Lung (tissue), 12 donors: Measurements from ENCODE around the gene CHST11. TPM values are rescaled to one million over a fixed set of nuclear protein-coding genes. Genes with fewer than 3 reads are reported as not detected.

ENCODE experiments used
- ATAC-seq: fragments of 200-7000 bp; cut with Tn5 transposase; one replicate; pipeline ENCODE4 v1.9.1; 2020; ENCODE audit warnings: moderate number of reproducible peaks; ENCODE audit not compliant: insufficient read depth, low FRiP score
- DNase-seq, 3 donors: peaks; one replicate each; pipeline ENCODE4 v3.0.0-alpha.2; 2013 to 2017
- H3K27ac ChIP-seq, 2 donors: one replicate each; pipeline ENCODE4 v1.5.1; 2013; ENCODE audit warnings: mild to moderate bottlenecking in 2 of 2, moderate library complexity in 2 of 2, control low read depth in 1 of 2, inconsistent platforms in 1 of 2, low read depth in 1 of 2, low read length in 1 of 2
- H3K27me3 ChIP-seq, 3 donors: one replicate each; pipeline ENCODE4 v1.5.1; 2013; ENCODE audit warnings: low read length in 2 of 3; ENCODE audit not compliant: control insufficient read depth in 3 of 3, insufficient read depth in 3 of 3
- H3K36me3 ChIP-seq, 4 donors: one replicate each; pipeline ENCODE4 v1.5.1; 2013; ENCODE audit warnings: low read length in 4 of 4, mild to moderate bottlenecking in 1 of 4, moderate library complexity in 1 of 4; ENCODE audit not compliant: control insufficient read depth in 4 of 4, insufficient read depth in 4 of 4
- H3K4me1 ChIP-seq, 5 donors: one replicate each; pipeline ENCODE4 v1.5.1; 2013; ENCODE audit warnings: low read length in 5 of 5, mild to moderate bottlenecking in 2 of 5, moderate library complexity in 1 of 5; ENCODE audit not compliant: control insufficient read depth in 5 of 5, insufficient read depth in 5 of 5
- H3K4me3 ChIP-seq: one replicate; pipeline ENCODE4 v1.5.1; 2013; ENCODE audit warnings: mild to moderate bottlenecking, control low read depth, moderate library complexity
- H3K9ac ChIP-seq, 2 donors: one replicate each; pipeline ENCODE4 v1.5.1; 2013; ENCODE audit warnings: low read length in 2 of 2, control low read depth in 1 of 2; ENCODE audit not compliant: insufficient read depth in 1 of 2
- H3K9me3 ChIP-seq, 4 donors: one replicate each; pipeline ENCODE4 v1.5.1; 2013; ENCODE audit warnings: low read length in 3 of 4, mild to moderate bottlenecking in 1 of 4, moderate library complexity in 1 of 4; ENCODE audit not compliant: control insufficient read depth in 4 of 4, insufficient read depth in 3 of 4
- WGBS, 2 donors: extraction: QIAGEN DNeasy Blood & Tissue Kit; methylation state at CpG; one replicate each; pipeline ENCODE4 v1.1.7; 2013; 5-methylcytosine and 5-hydroxymethylcytosine counted together
- polyA plus RNA-seq, 2 donors: library from polyadenylated mRNA; stranded (reverse); fragments of 200-250 nt; gene quantifications; one replicate each; pipeline ENCODE4 v1.2.1, GENCODE V29; 2013
- total RNA-seq, 2 donors: library from RNA; depleted of rRNA in 1 of 2; stranded (reverse); fragments of >200 nt in 1 of 2; gene quantifications; one replicate each; pipeline ENCODE4 v1.2.1, GENCODE V29; 2014 to 2021
- TF ChIP-seq, protein P1 (sequence below): IDR thresholded peaks from 2 replicates; pipeline ENCODE4 v1.5.1; 2012; ENCODE audit warnings: mild to moderate bottlenecking; ENCODE audit errors: control extremely low read depth, extremely low read depth
- donor health status: control.
- donor health status: control.
- donor health status: Bipolar disorder and iron deficiency.
- donor health status: healthy.
- donor health status: DM: yes; HTN: yes; CAD: no.

Gene CHST11
- total and polyA plus RNA-seq, 4 donors = 9.0 to 63.2 (median 27.7) TPM

DNA sequence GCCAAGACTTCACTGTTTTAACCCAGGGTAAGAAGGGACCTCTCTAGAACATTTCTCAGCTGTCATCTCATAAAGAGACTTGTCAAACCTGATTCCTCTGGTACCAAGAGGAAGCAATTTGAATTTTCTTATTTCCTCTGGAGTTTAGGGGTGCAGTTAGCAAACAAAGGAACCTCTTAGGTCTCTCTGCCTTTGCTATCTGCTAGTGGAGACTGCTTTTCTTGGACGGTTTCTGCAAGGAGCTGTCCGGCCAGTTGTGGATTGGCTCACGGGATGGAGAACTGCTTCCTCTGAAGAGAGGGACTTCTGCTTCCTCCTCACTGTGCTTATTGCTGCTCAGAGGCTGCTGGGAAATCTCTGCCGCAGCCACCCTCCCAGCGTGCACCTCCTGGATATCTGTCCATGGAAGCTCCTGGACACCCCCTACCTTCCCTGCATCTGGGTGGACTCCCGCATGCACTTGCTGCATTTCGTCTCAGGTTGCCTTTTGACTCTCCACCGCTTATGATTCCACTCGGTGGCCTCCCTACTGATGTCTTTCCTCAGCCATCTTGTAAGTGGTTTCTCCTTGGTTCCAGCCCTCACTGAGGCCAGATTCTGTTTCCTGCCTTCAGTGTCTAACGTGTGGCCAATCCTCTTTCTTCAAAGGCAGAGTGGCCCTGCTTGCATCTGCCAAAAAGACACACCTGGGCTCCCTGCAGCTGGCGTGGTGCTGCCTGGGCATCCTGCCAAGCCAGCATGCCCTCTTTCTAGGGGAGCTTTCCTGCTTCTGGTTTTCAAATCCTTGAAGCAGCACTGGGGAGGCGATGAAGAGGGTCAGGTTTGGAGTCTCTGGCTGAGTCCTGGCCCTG lies 187.3 kb downstream of the CHST11 start:
- 32 to 56% methylated on average over 12 of the region's 12 CpGs for WGBS, 2 donors
- no peaks in the 10 kb centered on the region for H3K9me3 ChIP-seq
- H3K4me3 ChIP-seq = no peak overlapping the region
- H3K9ac ChIP-seq = no peak overlapping the region
- DNase-seq = peak in 1 of 3 donors; percentile 24
- H3K27ac ChIP-seq = peak overlapping the region in 1 of 2 donors; percentile 71
- peaks cover 0 to 3% (median 0%) of the 10 kb centered on the region in 4 donors for H3K36me3 ChIP-seq
- ATAC-seq = peak; percentile 65
- H3K27me3 ChIP-seq = no peaks in the 10 kb centered on the region
- peaks cover 0 to 15% (median 3%) of the 10 kb centered on the region in 5 donors for H3K4me1 ChIP-seq
- TF ChIP-seq, protein P1, sequence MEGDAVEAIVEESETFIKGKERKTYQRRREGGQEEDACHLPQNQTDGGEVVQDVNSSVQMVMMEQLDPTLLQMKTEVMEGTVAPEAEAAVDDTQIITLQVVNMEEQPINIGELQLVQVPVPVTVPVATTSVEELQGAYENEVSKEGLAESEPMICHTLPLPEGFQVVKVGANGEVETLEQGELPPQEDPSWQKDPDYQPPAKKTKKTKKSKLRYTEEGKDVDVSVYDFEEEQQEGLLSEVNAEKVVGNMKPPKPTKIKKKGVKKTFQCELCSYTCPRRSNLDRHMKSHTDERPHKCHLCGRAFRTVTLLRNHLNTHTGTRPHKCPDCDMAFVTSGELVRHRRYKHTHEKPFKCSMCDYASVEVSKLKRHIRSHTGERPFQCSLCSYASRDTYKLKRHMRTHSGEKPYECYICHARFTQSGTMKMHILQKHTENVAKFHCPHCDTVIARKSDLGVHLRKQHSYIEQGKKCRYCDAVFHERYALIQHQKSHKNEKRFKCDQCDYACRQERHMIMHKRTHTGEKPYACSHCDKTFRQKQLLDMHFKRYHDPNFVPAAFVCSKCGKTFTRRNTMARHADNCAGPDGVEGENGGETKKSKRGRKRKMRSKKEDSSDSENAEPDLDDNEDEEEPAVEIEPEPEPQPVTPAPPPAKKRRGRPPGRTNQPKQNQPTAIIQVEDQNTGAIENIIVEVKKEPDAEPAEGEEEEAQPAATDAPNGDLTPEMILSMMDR = no peak

DNA sequence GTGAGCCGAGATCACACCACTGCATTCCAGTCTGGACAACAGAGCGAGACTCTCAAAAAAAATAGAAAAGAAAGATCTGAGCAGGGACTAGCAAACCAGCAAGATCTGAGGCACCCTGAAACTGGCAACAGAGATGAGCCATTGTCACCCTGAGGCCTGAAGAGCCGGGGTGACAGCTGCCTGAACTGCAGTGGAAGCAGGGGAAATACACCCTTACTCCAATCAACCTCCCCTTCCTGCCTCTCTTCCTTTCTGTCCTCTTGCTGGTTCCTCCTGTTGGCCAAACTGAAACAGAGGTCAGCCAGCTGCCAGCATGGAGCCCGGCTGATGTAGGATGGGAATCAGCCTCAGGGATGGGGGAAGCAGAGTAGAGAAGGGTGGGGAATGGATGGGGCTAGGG lies 192.0 kb downstream of the CHST11 start:
- ATAC-seq (no peak), DNase-seq (no peak)
- Histone ChIP-seq H3K4me3 (no peak overlapping the region), H3K9ac (no peak overlapping the region), H3K9me3 (no peaks in the 10 kb centered on the region), H3K36me3 (peaks cover 0 to 3% (median 0%) of the 10 kb centered on the region in 4 donors), H3K27ac (no peak overlapping the region), H3K4me1 (peaks cover 0 to 14% (median 0%) of the 10 kb centered on the region in 5 donors), H3K27me3 (no peaks in the 10 kb centered on the region)
- TF ChIP-seq, protein P1 = no peak
- WGBS, 2 donors = 57 to 71% methylated on average over 4 of the region's 4 CpGs

DNA sequence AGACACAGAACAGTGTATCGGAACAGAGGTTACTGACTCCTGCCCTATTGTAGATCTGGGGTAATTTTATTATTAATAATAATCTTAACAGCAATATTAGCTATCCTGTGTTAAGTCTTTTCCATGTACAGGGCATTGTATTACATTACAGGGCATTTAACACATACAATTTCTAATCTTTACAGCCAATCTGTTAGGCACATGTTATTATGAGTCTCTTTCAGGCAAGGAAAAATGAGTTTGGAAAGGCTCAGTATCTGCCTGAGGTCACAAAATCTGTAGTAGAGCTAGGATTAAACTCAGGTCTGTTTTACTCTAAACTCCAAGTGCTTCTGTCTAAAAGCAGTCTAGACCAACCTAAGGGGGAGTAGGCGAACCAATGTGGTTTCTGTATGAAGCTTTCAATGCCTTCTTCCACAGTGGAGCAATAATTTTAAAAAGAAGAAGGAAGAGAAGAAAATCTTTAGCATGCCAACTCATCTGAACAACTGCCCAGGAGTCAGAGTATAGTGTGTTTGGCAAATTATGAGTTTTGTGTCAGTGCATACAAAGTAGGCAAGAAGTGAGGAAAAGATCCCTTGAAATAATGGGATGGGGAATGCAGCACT lies 192.6 kb downstream of the CHST11 start:
- H3K27me3 ChIP-seq = no peaks in the 10 kb centered on the region
- no peak overlapping the region for H3K4me3 ChIP-seq
- no peaks in the 10 kb centered on the region for H3K9me3 ChIP-seq
- peaks cover 0 to 9% (median 0%) of the 10 kb centered on the region in 5 donors for H3K4me1 ChIP-seq
- TF ChIP-seq, protein P1 = no peak
- no peak overlapping the region for H3K9ac ChIP-seq
- DNase-seq = no peak
- H3K36me3 ChIP-seq = peaks cover 0 to 3% (median 0%) of the 10 kb centered on the region in 4 donors
- H3K27ac ChIP-seq = no peak overlapping the region
- WGBS, 2 donors = 68 to 87% methylated on average over 2 of the region's 2 CpGs
- no peak for ATAC-seq
